ENCODE results near the gene TDRKH.

The TDRKH gene

DNA sequence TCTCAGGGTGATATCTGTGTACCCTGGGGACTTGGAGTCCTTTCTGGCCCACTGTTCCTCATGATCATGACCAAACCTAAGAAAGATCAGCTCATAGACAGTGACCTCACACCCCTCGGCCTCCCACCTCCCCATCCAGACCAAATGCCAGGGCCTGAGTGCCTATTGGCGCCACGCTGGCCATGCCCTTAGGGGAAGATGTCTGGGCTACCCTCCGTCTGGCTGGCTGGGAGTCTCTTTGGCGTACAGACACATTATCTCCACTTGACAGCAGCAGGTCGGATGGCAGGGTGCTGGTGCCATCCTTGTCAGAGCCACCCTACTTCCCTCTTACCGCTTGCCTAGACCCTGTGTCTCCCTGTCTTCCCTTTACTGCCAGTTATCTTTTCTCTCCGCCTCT is 32.9 kb upstream of the TDRKH start:
- DNase-seq: no peak

DNA sequence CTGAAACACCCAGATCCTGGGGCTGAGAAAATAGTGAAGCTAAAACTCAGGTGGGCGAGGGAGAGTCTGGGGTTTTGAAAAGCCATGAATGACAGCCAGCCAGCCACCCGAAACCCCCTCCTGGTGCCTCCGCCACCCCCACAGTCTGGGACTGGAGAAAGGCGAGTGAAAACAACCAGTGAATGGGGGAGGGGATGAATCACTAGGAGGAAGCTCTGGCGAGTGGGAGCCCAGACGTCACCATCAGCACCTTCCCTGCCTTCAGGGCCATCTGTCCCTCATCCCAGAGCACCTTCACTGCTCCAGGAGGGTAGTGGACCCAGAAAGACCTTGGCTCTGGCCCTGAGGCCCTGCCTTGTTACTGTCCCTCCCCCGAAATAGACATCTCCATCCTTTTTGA is 32.1 kb upstream of the TDRKH start:
- no peak for DNase-seq

DNA sequence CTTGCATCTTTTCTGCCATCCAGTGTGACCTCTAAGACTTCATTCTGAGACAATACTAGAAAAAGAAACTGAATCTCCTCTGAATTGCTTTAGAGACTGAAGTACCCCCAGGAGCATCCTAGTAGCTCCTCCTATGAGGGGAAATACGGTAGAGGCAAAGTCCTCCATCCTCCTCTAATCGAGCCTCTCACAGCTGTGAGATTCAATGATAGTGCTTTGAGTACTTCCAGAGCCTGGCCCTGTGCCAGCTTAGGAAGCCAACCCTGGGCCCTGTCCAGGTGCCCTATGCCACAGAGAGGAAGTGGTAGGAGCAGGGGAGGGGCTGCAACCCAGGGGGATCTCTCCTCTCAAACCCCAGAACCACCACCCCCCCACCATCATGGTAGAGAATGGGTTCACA is 30.6 kb upstream of the TDRKH start:
- no peak for DNase-seq

DNA sequence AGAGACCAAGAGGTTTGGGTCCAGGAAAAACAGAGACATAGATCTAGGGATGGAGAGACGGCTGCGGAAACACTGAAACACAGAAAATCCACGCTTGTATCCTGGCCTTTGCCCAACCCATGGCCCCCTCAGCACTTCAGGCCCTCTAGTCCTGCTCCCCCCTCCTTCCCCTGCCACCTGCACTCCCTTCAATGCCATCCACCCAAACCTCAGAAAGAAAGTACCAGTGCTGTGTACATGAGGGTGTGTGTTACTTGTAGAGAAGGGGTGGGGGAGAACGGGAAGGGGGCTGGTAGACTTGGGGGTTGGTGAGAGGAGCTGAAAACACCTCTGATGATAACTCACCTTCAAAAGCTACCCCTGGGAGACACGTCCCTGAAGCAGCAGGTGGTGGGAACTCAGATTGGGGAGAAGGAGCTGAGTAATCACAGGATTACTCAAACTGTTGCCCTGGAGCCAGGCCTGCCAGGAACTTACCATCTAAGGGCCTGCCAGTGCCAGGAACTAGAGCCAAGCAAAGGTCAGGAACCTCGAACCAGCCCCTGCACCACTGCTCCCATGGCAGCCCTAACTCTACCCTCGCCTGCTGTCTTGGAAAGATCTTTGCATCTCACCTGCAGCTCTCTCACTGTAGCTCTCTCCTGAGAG is 29.8 kb upstream of the TDRKH start:
- DNase-seq: no peak

DNA sequence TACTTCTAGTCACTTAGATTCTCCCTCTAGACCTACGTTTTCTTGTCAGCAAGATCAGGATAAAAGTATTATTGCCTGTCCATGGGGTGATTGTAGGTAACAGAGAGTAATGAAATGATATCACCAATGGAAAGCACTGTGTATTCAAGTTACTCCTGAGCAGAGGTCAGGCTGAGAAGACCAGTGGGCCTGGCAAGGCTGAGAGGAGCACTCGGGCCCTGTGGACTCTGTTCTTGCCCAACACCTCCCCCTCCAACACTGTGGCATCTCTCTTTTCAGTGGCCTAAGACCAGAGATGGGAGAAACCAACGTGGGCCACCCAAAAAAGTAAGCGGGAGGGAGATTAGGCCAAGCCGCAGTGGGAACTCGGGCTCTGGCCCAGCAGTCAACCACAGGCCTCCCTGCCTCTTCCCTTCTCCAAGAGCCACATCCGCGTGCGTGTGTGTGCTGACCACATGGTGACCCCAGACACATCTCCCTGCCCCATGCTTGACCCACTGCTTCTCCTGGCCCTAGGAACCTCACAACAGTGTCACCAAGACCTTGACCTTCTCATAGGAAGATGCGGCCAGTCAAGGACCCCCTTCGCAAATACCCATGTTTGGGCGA is 29.0 kb upstream of the TDRKH start:
- DNase-seq: no peak

DNA sequence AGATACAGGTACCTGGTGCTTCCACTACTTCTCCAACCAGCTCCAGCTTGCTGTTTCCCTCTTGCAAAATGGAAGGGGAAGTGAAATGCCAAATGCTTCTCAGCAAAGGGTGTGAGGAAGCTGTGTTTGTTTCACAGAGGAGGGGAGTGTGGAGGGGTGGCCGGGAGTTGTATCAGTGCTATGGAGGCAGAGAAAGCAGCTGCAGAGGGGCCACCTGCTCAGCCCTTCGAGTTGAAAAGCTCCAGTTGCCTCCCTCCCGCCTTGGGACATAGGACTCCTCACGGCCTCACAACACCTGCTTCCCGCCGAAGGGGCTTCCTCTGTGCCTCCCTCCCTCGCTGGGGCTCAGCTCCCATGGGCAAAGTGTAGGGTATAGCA is 27.0 kb upstream of the TDRKH start:
- no peak for DNase-seq

DNA sequence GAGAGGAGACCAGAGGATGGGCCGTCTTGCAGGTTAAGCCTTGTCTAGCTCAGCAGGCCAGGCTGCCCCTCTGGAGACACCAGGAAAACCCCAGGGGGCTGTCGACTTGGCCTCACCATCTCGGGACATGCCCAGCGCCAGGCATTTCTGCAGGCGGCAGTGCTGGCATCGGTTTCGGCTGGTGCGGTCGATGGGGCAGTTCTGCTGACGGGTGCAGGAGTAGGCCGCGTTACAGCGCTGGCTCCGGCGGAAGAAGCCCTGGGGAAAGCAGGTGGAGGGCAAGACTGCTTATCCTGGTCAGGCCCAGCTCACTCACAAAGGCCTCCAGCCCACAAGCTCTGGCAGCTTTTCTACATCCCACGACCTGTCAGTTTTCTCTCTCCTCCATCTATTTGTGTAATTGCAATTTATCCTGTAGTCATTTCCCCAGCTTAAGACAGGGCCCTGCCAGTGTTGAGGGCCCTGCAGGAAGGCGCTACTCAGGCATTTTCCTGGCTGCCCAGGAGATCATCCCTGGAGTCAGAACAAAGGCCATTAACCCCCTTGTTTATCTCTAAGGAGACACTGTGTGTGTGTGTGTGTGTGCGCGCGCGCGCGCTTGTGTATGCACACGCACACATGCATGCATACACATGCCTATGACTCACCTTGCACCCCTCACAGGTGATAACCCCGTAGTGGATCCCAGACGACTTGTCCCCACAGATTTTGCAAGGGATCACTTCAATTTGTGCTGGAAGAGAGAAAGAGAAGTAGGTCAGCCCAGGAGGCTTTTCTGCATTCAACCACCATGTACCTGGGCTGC is 26.4 kb upstream of the TDRKH start:
- no peak for DNase-seq

DNA sequence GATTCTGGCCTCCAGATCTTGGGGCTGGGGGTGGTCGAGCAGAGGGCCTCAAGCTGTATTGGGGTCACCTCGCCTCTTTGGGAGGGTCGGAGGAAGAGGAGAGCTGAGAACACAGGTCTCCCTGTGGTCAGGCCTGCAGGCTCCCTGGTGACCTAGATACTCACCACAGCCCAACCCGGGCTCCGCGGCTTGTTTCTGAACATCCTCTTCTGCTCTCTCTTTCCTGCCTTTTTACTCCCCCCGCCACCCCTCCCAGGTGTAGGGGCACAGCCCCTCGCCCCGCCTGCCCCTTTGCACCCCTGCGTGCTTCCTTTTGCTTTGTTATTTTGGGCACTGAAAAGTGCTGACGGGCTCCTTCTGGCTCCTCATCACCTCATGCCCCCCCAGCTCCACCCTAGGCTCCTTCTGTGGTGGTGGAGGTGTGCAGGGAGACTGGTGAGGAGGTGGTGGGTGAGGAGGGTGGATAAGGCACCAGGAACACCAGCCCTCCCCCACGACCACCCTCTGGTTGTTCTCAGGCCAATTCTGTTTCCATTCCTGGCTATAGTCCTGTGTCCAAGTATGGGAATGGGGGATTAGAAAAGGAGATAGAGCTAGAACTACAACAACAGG is 25.5 kb upstream of the TDRKH start:
- DNase-seq: no peak

DNA sequence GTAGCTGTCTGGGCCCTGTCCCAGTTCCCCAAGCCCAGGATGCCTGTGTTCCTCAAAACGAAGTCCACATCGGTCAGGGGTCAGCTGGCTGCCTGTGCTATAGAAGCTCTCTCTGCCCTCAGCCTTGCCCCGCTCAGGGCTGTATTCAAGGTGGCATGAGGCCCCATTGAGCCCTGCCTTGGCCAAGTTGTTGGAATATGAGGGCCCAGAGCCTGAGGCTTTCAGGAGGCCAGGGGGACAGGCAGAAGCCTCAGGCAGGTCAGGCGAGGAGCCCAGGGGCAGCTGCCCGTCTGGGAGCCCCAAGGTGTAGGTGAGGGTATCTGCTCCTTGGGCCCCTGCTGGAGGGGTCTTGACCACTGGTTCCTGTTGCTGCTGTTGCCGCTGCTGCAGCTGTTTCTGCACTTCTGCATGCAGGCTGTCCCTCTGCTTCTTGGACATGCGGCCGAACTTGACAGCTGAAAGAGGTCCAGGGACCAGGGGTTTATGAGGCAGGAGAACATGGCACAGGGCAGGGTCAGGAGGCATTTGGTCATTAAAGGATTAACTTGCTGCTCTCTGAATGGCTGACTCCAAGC is 24.8 kb upstream of the TDRKH start:
- DNase-seq: no peak

DNA sequence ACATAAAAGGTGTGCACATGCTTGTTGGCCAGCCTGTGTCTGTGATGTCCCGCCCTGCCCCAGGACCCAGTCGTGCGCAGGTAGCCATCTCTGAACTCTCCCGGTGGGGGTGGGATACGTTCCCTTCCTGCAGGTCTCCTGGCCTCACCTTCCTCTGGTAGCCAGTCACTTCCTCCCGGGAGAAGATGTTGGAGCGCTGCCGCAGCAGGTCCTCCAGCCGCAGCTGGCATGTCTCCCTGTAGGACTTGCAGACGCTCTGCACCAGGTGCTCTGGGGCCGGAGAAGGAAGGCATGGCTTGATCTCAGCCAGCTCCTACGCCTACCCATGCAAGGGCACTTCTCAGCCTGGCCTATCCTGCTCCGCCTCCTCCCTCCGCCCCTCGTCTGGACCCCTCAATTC is 24.1 kb upstream of the TDRKH start:
- DNase-seq: no peak

DNA sequence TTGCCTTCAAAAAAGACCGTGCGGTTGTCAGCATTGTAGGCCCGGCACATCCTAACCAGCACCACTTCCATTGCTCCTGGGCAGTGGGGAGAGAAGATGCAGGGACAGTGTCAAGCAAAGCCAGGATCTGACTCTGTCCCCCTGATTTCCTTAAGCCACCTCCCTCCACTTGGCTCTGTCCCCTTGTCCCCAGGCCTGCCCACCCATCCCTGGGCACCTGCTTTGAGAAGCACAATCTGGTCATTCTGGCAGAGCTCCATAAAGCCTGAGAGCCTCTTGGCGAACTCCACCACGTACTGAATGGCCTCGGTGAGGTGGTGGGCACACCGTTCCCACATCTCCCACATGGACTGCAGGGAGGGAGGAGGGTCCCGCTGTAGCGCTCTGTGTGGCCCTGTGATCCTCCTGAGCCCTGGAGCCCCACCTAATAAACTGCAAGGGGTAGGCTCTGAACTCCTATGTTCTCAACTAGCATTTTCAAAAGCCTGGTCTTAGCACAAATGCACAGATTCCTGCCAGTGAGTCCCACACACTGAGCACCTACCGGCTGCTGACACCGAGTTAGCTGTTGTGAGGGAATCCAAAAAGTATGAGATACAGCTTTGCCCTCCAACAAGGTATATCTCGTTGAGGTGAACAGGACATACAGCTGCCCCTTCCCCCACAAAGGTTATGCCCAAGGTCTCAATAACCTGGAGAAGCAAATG is 23.1 kb upstream of the TDRKH start:
- DNase-seq: no peak

DNA sequence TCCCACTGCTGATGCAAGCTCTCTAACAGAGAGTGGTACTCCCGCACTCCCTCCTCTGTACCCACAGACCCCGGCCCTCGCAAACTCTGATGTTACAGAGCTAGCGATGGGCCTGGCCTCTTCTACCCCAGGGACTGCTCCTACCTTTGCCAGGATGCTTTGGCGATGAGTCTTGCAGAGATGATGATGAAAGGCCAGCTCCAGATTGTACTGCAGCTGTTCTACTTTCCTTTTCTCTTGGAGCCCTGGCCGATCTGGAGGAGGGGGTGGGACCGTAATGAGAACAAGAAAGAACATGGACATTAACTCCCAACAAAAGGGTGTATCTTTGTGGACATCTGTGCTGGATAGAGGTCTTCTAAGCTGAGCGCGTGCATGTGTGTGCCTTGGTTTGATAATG is 20.9 kb upstream of the TDRKH start:
- no peak for DNase-seq

DNA sequence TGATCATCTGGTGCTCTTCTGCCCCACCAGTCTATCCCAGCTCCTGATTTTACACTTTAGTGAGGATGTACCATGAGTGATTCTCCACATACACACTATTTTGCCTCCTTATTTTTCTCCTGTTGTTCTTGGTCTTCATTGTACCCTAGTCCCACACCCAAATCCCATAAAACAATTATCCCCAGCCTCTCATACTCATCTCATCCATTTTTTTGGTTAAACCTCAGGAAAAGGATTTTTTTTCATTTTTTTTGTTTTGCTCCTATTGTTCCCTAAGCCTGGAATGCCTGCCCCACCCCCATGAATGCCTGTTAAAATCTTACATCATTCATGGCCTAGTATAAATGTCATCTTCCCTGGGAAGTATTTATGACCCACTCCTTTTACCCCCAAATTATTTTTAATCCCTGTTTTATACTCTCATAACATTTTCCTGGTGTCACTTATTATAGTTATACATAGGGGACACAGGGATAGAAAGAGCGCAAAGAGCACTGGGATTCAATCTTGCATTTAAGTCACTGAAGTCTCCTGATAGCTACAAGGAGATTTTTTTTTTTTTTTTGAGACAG is 19.8 kb upstream of the TDRKH start:
- no peak for DNase-seq

DNA sequence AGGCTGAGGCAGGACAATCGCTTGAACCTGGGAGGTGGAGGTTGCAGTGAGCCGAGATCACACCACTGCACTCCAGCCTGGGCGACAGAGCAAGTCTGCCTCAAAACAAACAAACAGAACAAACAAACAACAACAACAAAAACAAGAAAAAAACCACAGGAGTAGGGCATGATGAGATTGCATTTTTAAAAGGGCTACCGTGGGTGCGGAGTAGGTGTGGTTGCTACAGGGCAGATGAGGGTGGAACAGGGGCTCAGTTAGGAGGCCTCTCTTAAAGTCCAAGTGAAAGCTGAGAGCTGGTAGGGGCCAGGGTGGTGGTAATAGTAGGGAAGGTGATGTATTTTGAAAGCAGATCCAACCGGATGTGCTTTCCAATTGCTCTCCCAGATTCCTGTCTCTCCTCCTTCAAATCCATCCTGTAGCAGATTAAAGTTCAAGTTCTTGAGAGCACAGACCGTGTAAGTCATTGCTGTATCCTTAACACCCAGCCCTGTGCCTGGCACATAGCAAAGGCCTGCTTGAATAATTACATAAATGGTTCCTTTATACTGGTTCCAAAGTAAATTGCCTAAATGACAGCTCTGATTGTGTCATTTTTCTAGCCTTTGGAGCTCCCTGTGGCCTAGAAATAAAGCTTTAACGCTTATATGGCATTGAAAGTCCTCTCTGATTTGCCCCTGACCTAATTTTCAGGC is 19.1 kb upstream of the TDRKH start:
- DNase-seq: no peak

DNA sequence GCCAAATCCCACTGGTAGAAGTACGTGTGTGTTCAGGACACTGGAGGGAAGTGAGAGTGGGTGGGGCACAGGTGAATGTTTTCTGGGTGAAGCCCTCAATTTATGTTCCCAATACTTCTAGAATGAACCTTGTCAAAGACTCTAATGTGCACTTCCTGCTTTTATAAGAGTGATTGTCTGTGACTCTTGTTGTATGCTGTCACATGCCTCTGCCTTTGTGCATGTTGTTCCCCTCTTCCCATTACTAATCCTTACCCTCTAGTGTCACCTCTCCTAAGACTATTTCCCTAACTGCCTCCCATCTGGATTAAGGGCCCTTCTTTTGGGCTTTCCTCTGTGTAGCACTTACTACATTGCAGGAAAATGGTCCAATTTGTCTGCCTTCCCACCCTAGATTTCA is 17.5 kb upstream of the TDRKH start:
- no peak for DNase-seq

DNA sequence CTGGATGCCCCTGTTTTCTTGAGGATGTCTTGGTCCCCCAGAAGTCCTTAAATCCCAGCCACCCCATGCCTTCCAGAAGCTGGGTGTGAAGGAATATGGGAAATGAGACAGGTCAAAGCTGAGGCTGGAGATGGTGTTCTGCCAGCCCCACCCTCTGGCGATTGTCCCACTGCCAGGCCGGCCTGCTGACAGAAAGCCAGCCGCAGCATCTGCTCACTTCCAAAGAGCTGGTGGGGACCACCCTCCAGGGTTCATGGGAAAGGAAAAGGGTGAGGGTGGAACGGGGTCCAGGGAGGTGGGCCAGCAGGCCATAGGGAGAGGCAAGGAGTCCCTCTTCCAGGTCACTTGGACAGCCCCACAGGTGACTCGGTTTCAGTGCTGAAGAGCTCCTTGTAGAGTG is 16.8 kb upstream of the TDRKH start:
- DNase-seq: no peak

DNA sequence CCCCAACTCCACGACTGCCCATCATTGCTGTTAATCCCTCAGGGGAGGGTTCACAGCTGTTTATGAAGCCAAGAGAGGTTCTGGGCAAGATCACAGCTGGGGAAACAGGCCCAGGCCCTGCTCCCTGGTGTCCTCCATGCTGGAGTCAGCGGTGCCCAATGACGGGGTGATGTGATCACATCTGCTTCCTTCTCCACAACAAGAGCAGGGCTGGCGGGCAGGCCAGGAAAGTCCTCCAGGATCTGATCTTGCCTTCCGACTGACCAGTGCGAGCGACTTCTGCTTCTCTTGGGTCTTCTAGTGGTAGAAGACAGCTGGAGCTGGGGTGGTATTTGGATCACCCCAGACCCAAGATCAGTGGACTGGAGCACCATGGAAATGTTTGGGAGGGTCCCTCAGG is 15.9 kb upstream of the TDRKH start:
- no peak for DNase-seq

DNA sequence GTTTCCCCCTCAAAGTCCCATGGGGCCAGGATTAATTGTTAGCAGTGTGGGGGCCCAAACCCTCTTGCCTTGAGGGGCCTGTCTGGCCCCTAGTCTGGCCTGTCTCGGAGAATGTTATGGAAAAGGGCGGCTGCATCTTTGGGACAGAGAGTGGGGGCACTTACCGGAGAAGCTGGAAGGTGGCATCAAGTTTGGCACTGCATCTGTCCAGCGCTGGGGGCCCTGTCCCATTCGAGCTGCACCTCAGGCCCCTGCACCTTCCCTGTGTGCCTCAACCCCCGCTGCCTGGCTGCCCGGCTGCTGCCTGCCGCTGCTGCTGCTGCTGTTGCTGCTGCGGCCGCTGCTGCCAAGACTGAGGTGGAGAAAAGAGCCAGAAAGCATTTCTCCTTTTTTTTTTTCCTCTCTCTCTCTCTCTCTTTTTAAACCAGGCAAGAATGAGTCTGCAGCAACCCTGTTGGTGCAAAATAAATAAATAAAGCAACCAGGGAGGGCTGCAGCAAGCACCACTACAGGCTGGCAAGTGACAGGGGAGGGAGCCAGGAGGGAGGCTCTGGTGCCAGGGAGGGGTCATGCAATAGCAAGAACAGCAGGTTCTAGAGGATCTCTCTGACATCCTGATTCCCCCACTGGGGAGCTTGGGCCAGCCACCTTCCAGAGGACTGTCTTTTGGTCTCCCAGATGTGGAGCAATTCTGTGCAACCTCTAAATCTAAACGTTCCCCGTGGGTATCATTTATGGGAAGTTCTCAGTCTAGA is 14.9 kb upstream of the TDRKH start, which contains the start of gene LINGO4:
TSS of gene LINGO4 (minus strand) at position 354 of the 755 bp plus-strand sequence. CDS start 2,715 bp downstream, outside the sequence.
- DNase-seq: no peak

DNA sequence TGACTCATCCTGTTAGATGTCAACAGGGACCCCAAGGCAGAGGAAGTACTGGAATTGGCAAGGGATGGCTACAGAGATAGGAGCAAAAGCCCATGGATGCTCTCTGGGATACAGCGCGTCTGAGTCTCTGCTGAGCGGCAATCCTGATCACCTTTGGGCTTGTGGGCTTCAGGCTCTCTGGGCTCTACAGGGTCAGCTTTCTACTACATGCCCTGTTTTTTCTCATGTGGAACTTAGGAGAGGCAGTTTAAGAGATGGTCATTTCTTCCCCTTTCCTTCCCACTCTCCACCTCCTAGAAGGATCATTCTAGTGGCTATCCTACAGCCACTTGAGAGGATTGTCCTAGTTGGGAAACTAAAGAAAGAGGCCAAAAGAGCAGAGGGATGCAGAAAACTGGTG is 13.6 kb upstream of the TDRKH start:
- no peak for DNase-seq

DNA sequence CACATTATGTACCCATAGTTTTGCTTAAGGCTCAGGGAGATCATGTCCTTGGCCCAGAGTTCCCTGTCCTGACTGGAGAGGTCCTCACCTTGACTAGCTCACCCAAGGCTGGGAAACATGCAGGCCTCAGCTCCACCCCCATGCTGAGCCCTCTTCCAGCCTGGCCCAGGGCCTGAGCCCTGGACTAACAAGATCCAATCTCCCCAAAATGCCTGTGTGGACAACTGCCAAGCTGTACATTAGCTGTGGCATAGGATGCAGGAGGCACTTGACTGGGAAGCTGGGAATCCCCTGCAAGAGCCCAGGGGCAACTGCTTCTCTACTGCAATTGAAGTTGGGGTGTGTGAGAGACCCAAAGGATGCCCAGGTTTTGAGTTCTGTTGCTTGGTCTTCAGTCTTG is 12.9 kb upstream of the TDRKH start:
- DNase-seq: no peak

DNA sequence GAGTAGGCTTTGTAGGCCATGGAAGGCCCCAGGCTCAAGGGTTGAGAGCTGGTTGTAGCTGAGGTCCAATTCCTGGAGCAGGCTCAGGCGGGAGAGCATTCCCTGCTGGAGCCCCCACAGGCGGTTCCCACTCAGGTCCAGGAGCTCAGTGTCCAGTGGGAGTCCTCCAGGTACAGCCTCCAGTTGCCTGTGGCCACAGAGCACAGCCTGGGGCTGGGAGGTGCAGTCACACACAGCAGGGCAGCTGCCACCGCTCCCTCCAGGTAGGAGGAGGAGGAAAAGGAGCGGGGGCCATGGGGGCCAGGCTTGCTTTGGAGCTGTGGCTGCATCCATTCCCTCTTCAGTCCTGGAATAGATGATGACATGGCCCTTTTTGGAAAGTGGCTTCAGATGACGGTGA is 12.1 kb upstream of the TDRKH start:
- no peak for DNase-seq
